DOHH2 (cell line): ENCODE data around the gene COMT.
"Not testable (repeated sequence)": the region's sequence is repeated elsewhere in the genome, so short reads cannot be mapped to it uniquely, and the experiment has no call there.

Source experiments
- H3F3A ChIP-seq: fragments of 200-600 bp; sonication (generic), shearing (Covaris generic); 2 replicates; pipeline ENCODE4 v1.6.0; 2016; ENCODE audit warnings: antibody characterized with exemption, mild to moderate bottlenecking; ENCODE audit not compliant: control insufficient read depth, insufficient read depth
- H3K27ac ChIP-seq: fragments of 200-600 bp; sonication (generic); 2 replicates; pipeline ENCODE4 v1.5.1; 2014; ENCODE audit warnings: low read depth, mild to moderate bottlenecking, low read length, moderate library complexity
- H3K27me3 ChIP-seq: fragments of 200-600 bp; sonication (generic); 2 replicates; pipeline ENCODE4 v1.6.1; 2014; ENCODE audit warnings: mild to moderate bottlenecking, low read length, mixed read lengths; ENCODE audit not compliant: control insufficient read depth
- H3K36me3 ChIP-seq: fragments of 200-600 bp; sonication (generic); 2 replicates; pipeline ENCODE4 v1.6.1; 2014; ENCODE audit warnings: mild to moderate bottlenecking, low read length, moderate library complexity, mixed read lengths; ENCODE audit not compliant: control insufficient read depth
- H3K4me1 ChIP-seq: fragments of 200-600 bp; sonication (generic); 2 replicates; pipeline ENCODE4 v1.6.1; 2014; ENCODE audit warnings: mild to moderate bottlenecking, low read length, mixed read lengths; ENCODE audit not compliant: control insufficient read depth
- H3K4me2 ChIP-seq: fragments of 200-600 bp; sonication (generic); 2 replicates; pipeline ENCODE4 v1.6.0; 2014; ENCODE audit warnings: mild to moderate bottlenecking, low read length, moderate library complexity
- H3K4me3 ChIP-seq: fragments of 200-600 bp; sonication (generic); 2 replicates; pipeline ENCODE4 v1.5.1; 2014; ENCODE audit warnings: mild to moderate bottlenecking, low read length, mixed read lengths
- H3K79me2 ChIP-seq: fragments of 200-600 bp; sonication (generic); 2 replicates; pipeline ENCODE4 v1.6.1; 2014; ENCODE audit warnings: mild to moderate bottlenecking, low read length, mixed read lengths; ENCODE audit not compliant: control insufficient read depth
- H3K9me2 ChIP-seq: fragments of 200-600 bp; sonication (generic); replicated peaks from 2 replicates; pipeline ENCODE4 v1.6.1; 2014; ENCODE audit warnings: mild to moderate bottlenecking, low read length, mixed read lengths; ENCODE audit not compliant: control insufficient read depth
- H3K9me3 ChIP-seq: fragments of 200-600 bp; sonication (generic); 2 replicates; pipeline ENCODE4 v1.6.1; 2014; ENCODE audit warnings: antibody characterized with exemption, low read length, mixed read lengths; ENCODE audit not compliant: control insufficient read depth, insufficient read depth
- H4K20me1 ChIP-seq: fragments of 200-600 bp; sonication (generic); 2 replicates; pipeline ENCODE4 v1.6.0; 2014; ENCODE audit warnings: low read depth, mild to moderate bottlenecking, antibody characterized with exemption, low read length, moderate library complexity; ENCODE audit not compliant: control insufficient read depth, insufficient read depth
- EZH2phosphoT487 ChIP-seq: fragments of 200-600 bp; sonication (generic); IDR thresholded peaks from 2 replicates; pipeline ENCODE4 v1.6.1; 2017; ENCODE audit warnings: borderline replicate concordance, mild to moderate bottlenecking, antibody characterized with exemption, low read length, moderate library complexity, mixed read lengths
- TF ChIP-seq, protein P1 (sequence below): fragments of 200-600 bp; sonication (generic); IDR thresholded peaks from one replicate; pipeline ENCODE4 v1.5.1; 2014; ENCODE audit warnings: antibody characterized with exemption, mild to moderate bottlenecking, low read depth, low read length; ENCODE audit not compliant: poor library complexity, severe bottlenecking

Gene COMT

DNA sequence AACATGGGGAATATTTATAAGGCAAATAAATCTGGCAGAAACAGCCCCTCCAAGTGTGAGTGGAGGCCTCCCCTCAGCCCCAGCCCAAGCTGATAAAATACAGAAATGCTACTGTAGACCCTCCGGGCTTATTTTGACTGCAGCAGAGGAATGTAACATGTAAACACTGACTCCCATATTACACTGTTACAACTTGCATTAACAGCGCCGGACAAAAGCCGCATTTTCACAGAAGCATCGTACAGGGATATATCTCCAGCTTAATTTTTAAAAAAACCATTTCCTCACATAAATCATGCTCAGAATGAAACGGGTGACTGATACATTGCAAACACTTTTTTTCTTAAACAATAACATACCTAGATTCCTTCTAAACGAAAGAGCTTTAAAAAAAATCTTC is 36.6 kb upstream of the COMT start:
- peaks cover 19% of the 10 kb centered on the region for H3K4me1 ChIP-seq
- no peaks in the 10 kb centered on the region for H3K9me2 ChIP-seq
- no peak overlapping the region for H3K27ac ChIP-seq
- H3F3A ChIP-seq: 0 out of 2 replicates have a peak, but pooled peaks cover 5% of the 10 kb centered on the region
- H3K4me3 ChIP-seq: no peak overlapping the region
- TF ChIP-seq, protein P1, sequence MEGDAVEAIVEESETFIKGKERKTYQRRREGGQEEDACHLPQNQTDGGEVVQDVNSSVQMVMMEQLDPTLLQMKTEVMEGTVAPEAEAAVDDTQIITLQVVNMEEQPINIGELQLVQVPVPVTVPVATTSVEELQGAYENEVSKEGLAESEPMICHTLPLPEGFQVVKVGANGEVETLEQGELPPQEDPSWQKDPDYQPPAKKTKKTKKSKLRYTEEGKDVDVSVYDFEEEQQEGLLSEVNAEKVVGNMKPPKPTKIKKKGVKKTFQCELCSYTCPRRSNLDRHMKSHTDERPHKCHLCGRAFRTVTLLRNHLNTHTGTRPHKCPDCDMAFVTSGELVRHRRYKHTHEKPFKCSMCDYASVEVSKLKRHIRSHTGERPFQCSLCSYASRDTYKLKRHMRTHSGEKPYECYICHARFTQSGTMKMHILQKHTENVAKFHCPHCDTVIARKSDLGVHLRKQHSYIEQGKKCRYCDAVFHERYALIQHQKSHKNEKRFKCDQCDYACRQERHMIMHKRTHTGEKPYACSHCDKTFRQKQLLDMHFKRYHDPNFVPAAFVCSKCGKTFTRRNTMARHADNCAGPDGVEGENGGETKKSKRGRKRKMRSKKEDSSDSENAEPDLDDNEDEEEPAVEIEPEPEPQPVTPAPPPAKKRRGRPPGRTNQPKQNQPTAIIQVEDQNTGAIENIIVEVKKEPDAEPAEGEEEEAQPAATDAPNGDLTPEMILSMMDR: no peak
- no peak for TF ChIP-seq EZH2phosphoT487
- no peaks in the 10 kb centered on the region for H3K9me3 ChIP-seq
- no peak overlapping the region for H3K4me2 ChIP-seq
- no peaks in the 10 kb centered on the region for H3K27me3 ChIP-seq
- no peaks in the 10 kb centered on the region for H4K20me1 ChIP-seq
- no peaks in the 10 kb centered on the region for H3K79me2 ChIP-seq
- H3K36me3 ChIP-seq: no peaks in the 10 kb centered on the region

DNA sequence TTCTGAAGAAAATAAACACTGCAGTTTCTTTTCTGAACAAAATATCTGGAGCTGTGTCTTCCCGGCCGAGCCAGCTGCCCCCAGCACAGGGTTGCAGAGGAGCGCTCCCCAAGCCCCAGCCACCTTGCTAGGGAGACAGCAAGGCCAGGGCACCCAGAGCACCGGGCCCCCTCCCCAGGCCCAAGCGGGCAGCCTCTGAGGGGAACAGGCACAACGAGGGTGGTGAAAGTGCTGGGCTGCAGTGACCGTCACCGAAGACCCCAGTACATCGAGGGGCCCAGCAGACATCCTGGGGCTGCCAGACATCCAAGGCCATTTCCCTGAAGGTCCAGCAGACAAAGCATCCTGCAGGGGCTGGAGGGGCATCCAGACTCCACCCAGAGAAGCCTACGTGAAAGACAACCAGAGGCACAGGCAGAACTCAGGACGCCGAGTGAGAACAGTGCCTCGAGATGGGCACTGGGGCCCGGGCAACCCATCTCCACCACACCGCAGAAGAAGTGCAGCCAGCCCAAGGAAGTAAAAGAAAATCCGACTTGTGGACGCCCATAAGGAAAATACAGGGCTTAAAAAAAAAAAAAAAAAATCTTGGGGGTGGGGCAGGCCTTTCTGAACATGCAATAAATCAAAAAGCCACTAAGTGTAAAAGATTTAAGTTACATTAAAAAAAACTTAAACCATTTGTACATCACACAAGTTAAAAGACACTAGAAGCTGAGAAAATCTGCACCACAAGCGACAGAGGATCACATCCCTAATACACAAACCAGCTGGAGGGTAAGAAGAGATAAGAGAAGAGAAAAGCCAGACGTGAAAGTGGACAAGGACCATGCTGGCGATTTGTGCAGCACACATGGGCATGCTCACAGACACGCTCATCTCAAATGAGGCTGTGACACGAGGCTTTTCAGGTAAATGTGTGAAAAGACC is 36.0 kb upstream of the COMT start:
- Histone ChIP-seq H3K4me1 (peaks cover 12% of the 10 kb centered on the region), H3K4me2 (no peak overlapping the region), H3K27me3 (no peaks in the 10 kb centered on the region), H3F3A (0 out of 2 replicates have a peak, but pooled peaks cover 5% of the 10 kb centered on the region), H3K9me2 (no peaks in the 10 kb centered on the region), H3K36me3 (no peaks in the 10 kb centered on the region), H3K4me3 (no peak overlapping the region), H3K9me3 (no peaks in the 10 kb centered on the region), H3K27ac (no peak overlapping the region), H3K79me2 (no peaks in the 10 kb centered on the region), H4K20me1 (no peaks in the 10 kb centered on the region)
- TF ChIP-seq EZH2phosphoT487: no peak
- TF ChIP-seq, protein P1: no peak

DNA sequence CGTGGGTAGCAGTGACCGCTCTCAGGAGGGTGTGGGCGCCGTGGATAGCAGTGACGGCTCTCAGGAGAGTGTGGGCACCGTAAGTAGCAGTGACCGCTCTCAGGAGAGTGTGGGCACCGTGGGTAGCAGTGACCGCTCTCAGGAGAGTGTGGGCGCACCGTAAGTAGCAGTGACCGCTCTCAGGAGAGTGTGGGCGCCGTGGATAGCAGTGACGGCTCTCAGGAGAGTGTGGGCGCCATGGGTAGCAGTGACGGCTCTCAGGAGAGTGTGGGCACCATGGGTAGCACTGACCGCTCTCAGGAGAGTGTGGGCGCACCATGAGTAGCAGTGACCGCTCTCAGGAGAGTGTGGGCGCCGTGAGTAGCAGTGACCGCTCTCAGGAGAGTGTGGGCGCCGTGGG is 34.7 kb upstream of the COMT start:
- H3F3A ChIP-seq, H3K36me3 ChIP-seq, H4K20me1 ChIP-seq, H3K79me2 ChIP-seq, H3K9me3 ChIP-seq, H3K27ac ChIP-seq, H3K4me2 ChIP-seq, H3K27me3 ChIP-seq, H3K4me1 ChIP-seq, H3K4me3 ChIP-seq, H3K9me2 ChIP-seq: not testable (repeated sequence)

DNA sequence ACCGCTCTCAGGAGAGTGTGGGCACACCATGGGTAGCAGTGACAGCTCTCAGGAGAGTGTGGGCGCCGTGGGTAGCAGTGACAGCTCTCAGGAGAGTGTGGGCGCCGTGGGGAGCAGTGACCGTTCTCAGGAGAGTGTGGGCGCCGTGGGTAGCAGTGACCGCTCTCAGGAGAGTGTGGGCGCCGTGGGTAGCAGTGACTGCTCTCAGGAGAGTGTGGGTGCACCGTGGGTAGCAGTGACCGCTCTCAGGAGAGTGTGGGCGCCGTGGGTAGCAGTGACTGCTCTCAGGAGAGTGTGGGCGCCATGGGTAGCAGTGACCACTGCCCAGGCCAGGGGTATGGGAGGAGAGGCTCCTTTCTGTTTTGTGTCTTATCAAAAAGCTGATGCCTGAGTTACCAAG is 33.7 kb upstream of the COMT start:
- not testable (repeated sequence) for H3F3A ChIP-seq, H3K4me2 ChIP-seq, H3K79me2 ChIP-seq, H3K27ac ChIP-seq, H3K4me3 ChIP-seq, H3K9me3 ChIP-seq, H3K27me3 ChIP-seq, H3K4me1 ChIP-seq, H3K36me3 ChIP-seq, H4K20me1 ChIP-seq, H3K9me2 ChIP-seq
